Fibroblast of upper back skin (primary cell): Measurements from ENCODE around the gene ATXN7L1.
"Not testable (repeated sequence)": the region's sequence is repeated elsewhere in the genome, so short reads cannot be mapped to it uniquely, and the experiment has no call there.

Experiments used
- DNase-seq: peaks from one replicate; pipeline ENCODE4 v3.0.0-alpha.2; 2013

Gene ATXN7L1

GRCh38 chr7:105728028-105728427 is 148.4 kb downstream of the ATXN7L1 start:
- no peak for DNase-seq

GRCh38 chr7:105724688-105725087 is 151.7 kb downstream of the ATXN7L1 start:
- DNase-seq = no peak

GRCh38 chr7:105723572-105723971 is 152.8 kb downstream of the ATXN7L1 start:
- DNase-seq = no peak

- DNase-seq = no peak
These were observed 154.8 kb downstream of the ATXN7L1 start for GRCh38 chr7:105721571-105722104.

GRCh38 chr7:105719919-105720318 is 156.5 kb downstream of the ATXN7L1 start:
- no peak for DNase-seq

- DNase-seq = peak; percentile 40
These were observed 157.0 kb downstream of the ATXN7L1 start for GRCh38 chr7:105719395-105719794.

- no peak for DNase-seq
These were observed 157.9 kb downstream of the ATXN7L1 start for GRCh38 chr7:105718511-105718925.

GRCh38 chr7:105715528-105715927 is 160.9 kb downstream of the ATXN7L1 start:
- DNase-seq = no peak

- DNase-seq = peak; percentile 26
These were observed 162.6 kb downstream of the ATXN7L1 start for GRCh38 chr7:105713488-105714465.

GRCh38 chr7:105712877-105713276 is 163.5 kb downstream of the ATXN7L1 start:
- DNase-seq = no peak

- DNase-seq = no peak
These were observed 164.5 kb downstream of the ATXN7L1 start for GRCh38 chr7:105711726-105712402.

- DNase-seq = not testable (repeated sequence)
These were observed 165.7 kb downstream of the ATXN7L1 start for GRCh38 chr7:105710720-105711119.

GRCh38 chr7:105708763-105709080 is 167.7 kb downstream of the ATXN7L1 start:
- DNase-seq = no peak

GRCh38 chr7:105707967-105708762 is 168.2 kb downstream of the ATXN7L1 start:
- DNase-seq = no peak

- no peak for DNase-seq
These were observed 169.0 kb downstream of the ATXN7L1 start for GRCh38 chr7:105707381-105707780.

- no peak for DNase-seq
These were observed 171.0 kb downstream of the ATXN7L1 start for GRCh38 chr7:105705427-105705826.

GRCh38 chr7:105703207-105703930 is 173.0 kb downstream of the ATXN7L1 start:
- DNase-seq = no peak

- DNase-seq = no peak
These were observed 176.7 kb downstream of the ATXN7L1 start for GRCh38 chr7:105699568-105700236.

GRCh38 chr7:105698531-105698930 is 177.9 kb downstream of the ATXN7L1 start:
- no peak for DNase-seq

- DNase-seq = no peak
These were observed 178.6 kb downstream of the ATXN7L1 start for GRCh38 chr7:105697753-105698152.

GRCh38 chr7:105697169-105697568 is 179.2 kb downstream of the ATXN7L1 start:
- DNase-seq = not testable (repeated sequence)

GRCh38 chr7:105693576-105693975 is 182.8 kb downstream of the ATXN7L1 start:
- DNase-seq = no peak
